GM18873 (cell line): Measurements from ENCODE around the gene CLEC18B.
"Not testable (repeated sequence)": the region's sequence is repeated elsewhere in the genome, so short reads cannot be mapped to it uniquely, and the experiment has no call there.

Source experiments
- ATAC-seq: cut with Tn5 transposase; IDR thresholded peaks from one replicate; pipeline ENCODE4 v1.9.1; 2021; ENCODE audit warnings: mild to moderate bottlenecking, moderate library complexity, moderate number of reproducible peaks; ENCODE audit not compliant: unreplicated experiment, low FRiP score

Gene CLEC18B

DNA sequence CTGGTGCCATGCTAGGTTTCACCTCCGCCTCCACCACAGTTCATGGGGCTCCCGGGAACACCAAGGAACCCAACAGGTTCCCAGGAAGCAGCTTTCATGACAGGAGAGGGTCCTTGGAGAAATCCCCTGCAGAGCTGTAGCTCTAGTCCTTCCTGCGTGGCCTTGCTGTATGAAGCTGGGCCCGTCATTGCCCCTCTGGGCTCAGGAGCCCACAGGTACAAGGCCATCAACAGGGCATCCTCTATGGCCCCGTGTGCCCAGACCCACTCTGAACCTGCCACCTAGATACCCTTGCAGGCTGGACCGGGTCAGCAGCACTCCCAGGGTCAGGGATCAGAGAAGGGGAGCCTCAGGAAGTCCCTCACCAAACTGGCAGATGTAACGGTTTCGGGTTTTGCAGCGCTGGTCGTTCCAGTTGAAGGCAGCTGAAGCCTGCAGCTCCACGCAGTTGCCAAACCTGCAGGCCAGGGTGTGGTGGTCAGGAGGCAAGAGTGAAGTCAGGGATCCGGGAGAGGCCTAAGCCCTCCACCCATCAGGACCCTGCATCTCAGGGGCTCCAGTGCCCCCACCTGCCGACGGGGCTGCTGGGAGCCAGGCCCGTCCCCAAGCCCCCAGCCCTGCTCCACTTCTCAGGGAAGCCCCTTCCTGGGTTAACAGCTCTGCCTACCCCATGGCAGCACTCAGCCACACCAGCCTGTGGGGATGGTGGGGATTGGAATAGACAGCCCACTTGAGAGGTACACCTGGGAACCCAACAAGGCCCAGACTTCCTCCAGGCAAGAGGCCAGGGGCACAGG is 11.9 kb downstream of the CLEC18B start:
- ATAC-seq, result not testable (repeated sequence)

DNA sequence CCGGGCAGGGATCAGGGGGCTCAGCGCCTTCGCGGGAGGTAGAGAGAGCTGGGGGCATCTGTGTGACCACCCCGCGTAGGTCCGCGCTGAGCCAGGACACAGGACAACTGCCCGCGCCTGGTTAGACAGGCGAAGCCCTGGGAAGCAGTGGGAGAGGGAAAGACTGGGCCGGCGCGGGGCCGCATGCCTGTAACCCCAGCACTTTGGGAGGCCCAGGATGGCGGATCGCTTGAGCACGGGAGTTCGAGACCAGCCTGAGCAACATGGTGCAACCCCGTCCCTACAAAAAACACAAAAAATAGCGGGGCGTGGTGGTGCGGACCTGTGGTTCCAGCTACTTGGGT is 13.9 kb downstream of the CLEC18B start:
- not testable (repeated sequence) for ATAC-seq

DNA sequence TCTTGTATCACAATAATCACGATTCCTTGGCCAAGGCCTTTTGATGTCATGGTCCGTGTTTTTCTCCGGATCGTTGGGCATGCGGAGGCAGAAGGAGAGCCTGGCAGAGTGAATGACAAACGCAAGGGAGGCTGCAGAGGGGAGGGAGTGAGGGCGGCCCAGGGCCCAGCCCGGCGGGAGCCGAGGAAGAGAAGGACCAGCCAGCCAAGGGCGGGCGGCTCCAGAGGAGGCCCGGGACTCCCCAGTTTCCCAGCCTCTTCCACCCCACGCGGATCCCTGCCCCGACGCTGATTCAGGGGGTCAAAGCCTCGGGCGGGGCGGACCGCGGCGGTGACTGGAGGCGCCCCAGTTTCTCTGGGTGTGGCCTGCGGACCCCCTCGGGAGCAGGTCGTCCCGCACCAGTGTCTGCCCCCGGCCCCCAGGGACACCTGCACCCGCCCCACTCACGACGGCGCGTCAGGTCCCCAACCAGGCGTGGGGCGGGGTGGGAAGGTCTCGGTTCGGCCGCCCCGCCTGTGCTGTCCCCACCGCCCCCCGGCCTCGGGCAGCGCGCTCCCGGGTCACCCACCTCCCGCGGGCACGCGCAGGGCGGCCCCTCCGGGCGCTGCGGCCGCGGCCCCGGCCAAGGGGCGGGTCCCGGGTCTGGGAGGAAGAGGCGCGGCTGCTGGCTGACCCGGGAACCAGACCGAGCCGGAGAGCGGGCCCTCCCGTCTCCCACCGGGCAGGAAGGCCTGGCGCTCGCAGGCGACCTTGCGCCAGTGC is 14.5 kb downstream of the CLEC18B start:
- ATAC-seq, result not testable (repeated sequence)

- not testable (repeated sequence) for ATAC-seq
These were observed 16.9 kb downstream of the CLEC18B start for GRCh38 chr16:74404148-74404933.

- ATAC-seq, result not testable (repeated sequence)
These were observed 21.0 kb downstream of the CLEC18B start for GRCh38 chr16:74400238-74400637.

DNA sequence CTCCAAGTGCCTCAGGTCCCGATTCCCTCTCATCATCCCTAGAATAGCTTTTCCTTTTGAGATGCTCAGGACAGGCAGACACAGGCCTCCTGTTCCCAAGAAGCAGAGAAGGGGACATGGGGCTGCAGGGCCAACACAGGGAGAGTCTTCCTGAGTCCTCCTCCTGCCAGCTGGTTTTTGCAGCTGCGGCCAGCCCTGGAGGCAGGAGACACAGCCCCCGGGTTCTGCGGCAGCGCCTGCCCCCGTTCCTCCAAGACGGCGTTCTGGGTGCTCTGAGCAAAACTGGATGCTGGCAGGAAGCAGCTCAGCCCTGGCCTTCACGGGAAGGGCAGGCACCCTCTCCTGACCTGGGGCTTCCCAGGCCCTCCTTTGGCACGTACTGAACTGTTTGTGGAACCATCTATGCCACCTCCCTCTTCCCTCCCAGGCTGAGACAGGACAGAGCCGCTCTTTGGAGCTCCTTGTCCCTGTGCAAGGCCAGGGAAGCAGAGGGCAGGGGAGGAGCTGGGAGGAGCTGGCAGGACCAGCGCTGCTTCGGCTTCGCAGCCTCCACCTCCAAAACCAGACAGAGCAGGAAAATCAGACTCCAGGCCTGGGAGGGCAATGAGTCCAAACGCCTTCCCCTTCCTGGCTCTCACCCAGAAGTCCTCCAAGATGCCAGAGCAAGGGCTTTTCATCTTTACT is 22.9 kb downstream of the CLEC18B start:
- not testable (repeated sequence) for ATAC-seq

DNA sequence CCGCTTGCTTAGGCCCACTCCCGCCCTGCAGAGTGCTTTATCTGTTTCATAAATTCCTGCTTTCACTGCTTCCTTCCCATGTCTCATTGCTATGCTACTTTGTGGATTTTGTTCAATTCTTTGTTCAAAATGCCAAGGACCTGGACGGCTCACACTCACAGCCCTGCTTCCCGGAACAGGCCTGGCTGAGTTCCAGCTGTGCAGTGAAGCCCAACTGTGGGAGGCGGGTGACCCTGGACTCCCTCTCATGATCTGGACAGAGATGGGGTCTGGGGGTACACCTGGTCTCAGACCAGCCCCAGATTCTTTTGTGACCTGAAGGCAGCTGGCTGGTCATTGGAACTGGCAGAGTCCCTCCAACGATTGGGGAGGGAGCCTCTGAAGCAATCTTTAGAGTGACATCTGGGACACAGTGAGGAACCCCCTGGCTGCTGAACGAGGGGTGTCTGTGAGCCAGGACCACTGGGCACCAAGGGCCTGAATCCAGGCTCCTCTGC is 24.7 kb downstream of the CLEC18B start:
- not testable (repeated sequence) for ATAC-seq

DNA sequence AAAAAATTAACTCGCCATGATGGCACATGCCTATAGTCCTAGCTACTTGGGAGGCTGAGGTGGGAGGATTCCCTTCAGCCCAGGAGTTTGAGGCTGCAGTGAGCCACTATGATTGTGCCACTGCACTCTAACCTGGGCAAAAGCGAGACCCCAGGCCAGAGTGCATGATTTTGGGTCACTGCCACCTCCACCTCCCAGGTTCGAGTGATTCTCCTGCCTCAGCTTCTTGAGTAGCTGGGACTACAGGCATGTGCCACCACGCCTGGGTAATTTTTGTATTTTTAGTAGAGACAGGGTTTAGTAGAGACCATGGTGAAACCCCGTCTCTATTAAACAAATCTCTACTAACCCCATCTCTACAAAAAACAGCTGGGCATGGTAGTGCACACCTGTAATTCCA is 26.7 kb downstream of the CLEC18B start:
- not testable (repeated sequence) for ATAC-seq

DNA sequence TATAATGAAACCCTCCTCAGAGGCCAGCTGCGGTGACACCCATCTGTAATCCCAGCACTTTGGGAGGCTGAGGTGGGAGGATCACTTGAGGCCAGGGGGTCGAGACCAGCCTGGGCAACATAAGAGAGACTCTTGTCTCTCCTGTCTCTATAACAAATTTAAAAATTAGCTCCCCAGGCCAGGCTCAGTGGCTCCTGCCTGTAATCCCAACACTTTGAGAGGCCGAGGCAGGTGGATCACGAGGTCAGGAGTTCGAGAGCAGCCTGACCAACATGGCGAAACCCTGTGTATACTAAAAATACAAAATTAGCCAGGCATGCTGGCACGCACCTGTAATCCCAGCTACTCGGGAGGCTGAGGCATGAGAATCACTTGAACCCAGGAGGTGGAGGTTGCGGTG is 27.1 kb downstream of the CLEC18B start:
- ATAC-seq, result not testable (repeated sequence)

DNA sequence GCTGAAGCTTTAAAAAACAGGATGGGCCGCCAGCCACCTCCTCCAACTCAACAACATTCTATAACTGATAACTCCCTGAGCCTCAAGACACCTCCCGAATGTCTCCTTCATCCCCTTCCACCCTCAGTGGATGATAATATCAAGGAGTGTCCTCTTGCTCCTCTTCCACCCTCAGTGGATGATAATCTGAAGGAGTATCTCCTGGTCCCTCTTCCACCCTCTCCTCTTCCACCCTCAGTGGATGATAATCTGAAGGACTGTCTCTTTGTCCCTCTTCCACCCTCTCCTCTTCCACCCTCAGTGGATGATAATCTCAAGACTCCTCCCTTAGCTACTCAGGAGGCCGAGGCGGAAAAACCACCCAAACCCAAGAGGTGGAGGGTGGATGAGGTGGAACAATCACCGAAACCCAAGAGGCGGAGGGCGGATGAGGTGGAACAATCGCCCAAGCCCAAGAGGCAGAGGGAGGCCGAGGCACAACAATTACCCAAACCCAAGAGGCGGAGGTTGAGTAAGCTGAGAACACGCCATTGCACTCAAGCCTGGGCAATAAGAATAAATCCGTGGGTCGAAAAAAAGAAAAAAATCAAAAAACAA is 29.7 kb downstream of the CLEC18B start:
- ATAC-seq, result not testable (repeated sequence)

- ATAC-seq, result not testable (repeated sequence)
These were observed 38.8 kb downstream of the CLEC18B start for GRCh38 chr16:74382339-74383034.

DNA sequence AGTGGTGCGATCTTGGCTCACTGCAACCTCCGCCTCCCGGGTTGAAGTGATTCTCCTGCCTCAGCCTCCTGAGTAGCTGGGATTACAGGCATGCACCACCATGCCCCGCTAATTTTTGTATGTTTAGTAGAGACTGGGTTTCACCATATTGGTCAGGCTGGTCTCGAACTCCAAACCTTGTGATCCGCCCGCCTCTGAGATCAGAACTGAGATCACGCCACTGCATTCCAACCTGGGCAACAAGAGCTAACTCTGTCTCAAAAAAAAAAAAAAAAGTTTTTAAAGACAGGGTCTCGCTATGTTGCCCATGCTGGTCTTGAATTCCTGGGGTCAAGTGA is 47.5 kb downstream of the CLEC18B start:
- not testable (repeated sequence) for ATAC-seq

DNA sequence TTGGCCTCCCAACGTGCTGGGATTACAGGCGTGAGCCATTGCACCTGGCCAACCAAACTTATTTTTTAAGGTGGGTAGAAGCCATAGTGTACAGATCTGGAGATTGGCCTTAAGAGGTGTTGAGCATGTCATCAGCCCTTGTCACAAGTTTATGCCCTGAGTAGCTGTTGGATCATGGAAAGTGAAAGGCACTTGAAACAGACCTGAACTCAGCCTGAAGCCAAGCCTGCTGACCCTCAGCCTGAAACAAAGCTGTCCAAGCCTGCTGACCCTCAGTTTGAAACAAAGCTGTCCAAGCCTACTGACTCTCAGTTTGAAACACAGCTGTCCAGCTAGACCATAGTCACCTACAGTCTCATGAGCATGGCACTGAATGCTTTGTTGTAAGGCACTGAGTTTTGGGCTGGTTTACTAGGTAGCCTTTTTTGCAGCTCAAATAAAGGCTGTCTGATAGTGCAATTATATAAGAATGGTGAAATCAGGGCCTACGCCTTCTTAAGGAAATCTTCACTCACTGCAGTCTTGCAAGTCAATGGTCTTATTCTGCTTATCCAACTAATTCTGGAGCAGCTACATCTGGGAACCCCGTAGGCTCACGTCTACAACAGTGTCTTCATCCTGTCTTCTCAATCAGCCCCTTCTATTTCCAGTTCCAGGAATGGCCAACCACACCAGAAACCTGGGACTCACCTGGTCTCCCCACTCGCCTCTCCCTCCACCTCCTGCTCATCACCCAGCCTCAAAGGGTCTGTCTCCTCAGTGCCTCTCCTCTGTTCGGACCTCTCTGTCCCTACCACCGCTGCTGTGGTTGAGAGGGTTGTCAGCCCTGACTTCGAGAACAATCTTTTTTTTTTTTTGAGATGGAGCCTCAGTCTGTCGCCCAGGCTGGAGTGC is 48.1 kb downstream of the CLEC18B start:
- no peak for ATAC-seq

GRCh38 chr16:74372369-74372768 is 48.9 kb downstream of the CLEC18B start:
- no peak for ATAC-seq

GRCh38 chr16:74370338-74371135 is 50.7 kb downstream of the CLEC18B start:
- not testable (repeated sequence) for ATAC-seq

GRCh38 chr16:74368002-74368911 is 53.0 kb downstream of the CLEC18B start:
- ATAC-seq, result peak; percentile 87
